ENCODE data around the gene CBLN1.
A peak's percentile ranks its signal among the peaks of the same experiment; 100 is the strongest.

Gene CBLN1

GRCh38 chr16:49283376-49284049 is 1.9 kb upstream of the CBLN1 start:
- DNase-seq (ENCODE audit: low read depth), result no peak
- no peak overlapping the region for H3K4me3 ChIP-seq (ENCODE audit: low read length)
- no peak for TF ChIP-seq CTCF (conservative IDR thresholded peaks at IDR 0.05; ENCODE audit: low read length)

DNA sequence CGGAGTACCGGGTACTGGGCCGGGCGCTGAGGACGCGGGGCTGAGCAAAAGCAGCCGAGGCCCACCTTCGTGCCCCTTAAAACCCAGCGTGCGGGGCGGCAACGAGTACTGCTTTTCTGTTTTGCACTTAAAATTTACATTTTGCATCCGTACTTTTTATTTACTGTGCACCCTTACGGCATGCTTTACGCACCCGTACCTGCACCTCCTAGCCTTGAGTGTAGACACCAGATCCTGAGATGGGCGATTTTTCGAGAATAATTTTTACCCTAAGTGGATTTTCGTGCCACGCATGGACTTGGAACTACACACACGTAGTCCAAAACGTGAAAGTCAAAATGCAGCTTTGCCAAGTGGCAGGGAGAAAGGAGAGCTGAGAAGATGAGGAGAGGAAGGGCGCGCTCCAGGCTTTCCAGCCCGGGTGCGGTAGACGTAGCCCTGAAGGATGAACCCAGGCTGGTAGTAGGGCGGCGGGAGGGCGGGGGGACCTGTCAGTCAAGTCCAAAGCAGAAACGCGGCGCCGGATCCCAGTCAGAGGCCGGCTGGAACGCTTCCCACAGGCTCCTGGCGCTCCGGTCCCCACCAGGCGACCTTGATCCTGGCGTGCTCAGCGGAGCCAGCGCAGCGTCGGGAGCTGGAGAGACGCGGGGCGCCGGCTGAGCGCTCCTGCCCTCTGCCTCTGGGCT is 1.2 kb upstream of the CBLN1 start:
- H3K4me3 ChIP-seq (ENCODE audit: low read length), result no peak overlapping the region
- no peak for TF ChIP-seq CTCF (conservative IDR thresholded peaks at IDR 0.05; ENCODE audit: low read length)
- DNase-seq (ENCODE audit: low read depth), result no peak

DNA sequence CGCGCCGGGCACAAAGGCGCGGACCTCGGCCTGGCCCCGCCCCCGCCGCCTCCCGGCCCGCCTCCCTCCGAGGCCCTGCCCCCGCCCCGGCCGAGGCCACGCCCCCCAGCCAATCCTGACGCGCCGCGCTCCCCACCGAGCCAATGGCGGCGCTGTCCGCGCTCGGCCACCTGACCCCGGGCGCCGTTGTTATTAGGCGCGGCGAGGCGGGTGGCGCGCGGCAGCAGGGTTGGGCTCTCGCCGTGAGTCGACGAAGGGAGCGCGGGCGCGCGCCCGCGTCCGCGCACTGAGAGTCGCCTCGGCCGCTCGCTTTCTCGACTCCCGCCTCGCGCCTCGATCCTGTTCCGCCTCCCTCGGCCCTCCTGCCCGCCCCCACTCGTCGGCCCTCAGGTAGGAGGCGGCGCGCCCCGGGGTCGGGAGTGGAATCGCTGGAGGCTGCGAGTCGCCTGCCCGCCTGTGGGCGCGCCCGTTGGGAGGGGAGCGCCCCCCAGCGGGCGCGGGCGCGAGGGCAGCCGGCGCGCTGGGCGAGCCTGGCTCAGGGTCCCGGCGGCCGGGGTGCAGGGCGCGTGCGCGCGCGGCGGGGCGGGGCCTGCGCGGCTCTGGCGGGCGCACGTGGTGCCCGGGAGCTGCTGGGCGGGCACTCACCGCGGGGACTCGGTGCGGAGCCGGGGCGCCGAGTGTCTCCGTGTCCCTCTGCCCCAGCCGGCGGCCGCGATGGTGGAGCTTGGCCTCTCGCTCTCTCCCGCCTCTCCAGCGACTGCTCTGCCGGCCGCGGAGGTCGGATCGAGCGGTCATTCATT is 405 bp upstream of the CBLN1 start:
- no peak overlapping the region for H3K4me3 ChIP-seq (ENCODE audit: low read length)
- peak; percentile 44 for DNase-seq (ENCODE audit: low read depth)
- no peak for TF ChIP-seq CTCF (conservative IDR thresholded peaks at IDR 0.05; ENCODE audit: low read length)

GRCh38 chr16:49280841-49281371 is 732 bp downstream of the CBLN1 start:
- H3K4me3 ChIP-seq (ENCODE audit: low read length), result no peak overlapping the region
- DNase-seq (ENCODE audit: low read depth), result no peak
- no peak for TF ChIP-seq CTCF (conservative IDR thresholded peaks at IDR 0.05; ENCODE audit: low read length)

GRCh38 chr16:49280105-49280741 is 1.4 kb downstream of the CBLN1 start:
- no peak overlapping the region for H3K4me3 ChIP-seq (ENCODE audit: low read length)
- TF ChIP-seq CTCF (conservative IDR thresholded peaks at IDR 0.05; ENCODE audit: low read length), result no peak
- DNase-seq (ENCODE audit: low read depth), result no peak

- no peak for DNase-seq (ENCODE audit: low read depth)
- TF ChIP-seq CTCF (conservative IDR thresholded peaks at IDR 0.05; ENCODE audit: low read length), result no peak
- no peak overlapping the region for H3K4me3 ChIP-seq (ENCODE audit: low read length)
Observed at GRCh38 chr16:49278944-49279725, 2.5 kb downstream of the CBLN1 start.

All from AG10803 (cell line).